Measurements from ENCODE around the gene CTAG2. TPM values are rescaled to one million over a fixed set of nuclear protein-coding genes. Genes with fewer than 3 reads are reported as not detected.

The CTAG2 gene
- total and polyA plus RNA-seq, 2 donors (not counting 3 experiments of a cell fraction or from before 2014, with no cell fraction given), result not detected

- CTCF ChIA-PET, result interaction anchor here (0.8 kb wide), 1 partner anchor 13 kb away, joined by 3 read pairs; no protein-coding TSS in a partner anchor
- POLR2A ChIA-PET, result no interaction called here
- Histone ChIP-seq H3K4me2 (ENCODE audit: insufficient read depth, low read length) (no peak overlapping the region), H4K20me1 (replicated peaks; ENCODE audit: control insufficient read depth, extremely low read depth, insufficient read depth, low read length) (no peaks in the 10 kb centered on the region), H3K36me3 (ENCODE audit: control insufficient read depth in 2 of 2, extremely low read depth in 1 of 2, insufficient read depth in 2 of 2, low read length in 2 of 2) (no peaks in the 10 kb centered on the region), H3K4me1 (ENCODE audit: control insufficient read depth, extremely low read depth, insufficient read depth, low read length) (no peaks in the 10 kb centered on the region), H3K9me1 (replicated peaks; ENCODE audit: control insufficient read depth, extremely low read depth, insufficient read depth, low read length) (no peaks in the 10 kb centered on the region), H3K9me3 (replicated peaks; ENCODE audit: control insufficient read depth, insufficient read depth, low read length) (no peaks in the 10 kb centered on the region), H3K27ac (ENCODE audit: insufficient read depth, low read depth, low read length) (no peak overlapping the region), H3K4me3 (replicated peaks in 1 of 3; ENCODE audit: insufficient read depth in 1 of 3, low read depth in 1 of 3, low read length in 3 of 3) (no peak overlapping the region), H3K9ac (replicated peaks; ENCODE audit: extremely low read depth, insufficient read depth, low read length) (no peak overlapping the region), H3K79me2 (ENCODE audit: control insufficient read depth, insufficient read depth, low read length) (no peaks in the 10 kb centered on the region), H3K27me3 (ENCODE audit: control insufficient read depth in 2 of 2, insufficient read depth in 2 of 2, low read length in 2 of 2) (no peaks in the 10 kb centered on the region), H2AFZ (ENCODE audit: low read depth, low read length) (no peak overlapping the region)
- DNase-seq (ENCODE audit: low read depth, low spot score), result no peak
- BruUV-seq (replicated peaks), result no TSS peak
- FAIRE-seq, result no peak
- intact Hi-C loops (cut with micrococcal nuclease), result no loop called here
- TF ChIP-seq MAX (IDR thresholded peaks at IDR 0.05; ENCODE audit: insufficient read depth, insufficient read length), result no peak
- no peak for TF ChIP-seq POLR2AphosphoS5 (IDR thresholded peaks at IDR 0.05; ENCODE audit: insufficient read depth, low read depth, low read length)
- TF ChIP-seq FOS (IDR thresholded peaks at IDR 0.05; ENCODE audit: borderline replicate concordance, insufficient read depth, low read length), result no peak
- no peak for TF ChIP-seq EZH2 (IDR thresholded peaks at IDR 0.05; ENCODE audit: borderline replicate concordance, low read depth, low read length, severe bottlenecking)
- no peak for TF ChIP-seq GATA2 (IDR thresholded peaks at IDR 0.05; ENCODE audit: insufficient read depth, insufficient read length, low read depth, low read length)
- no peak for TF ChIP-seq JUN (IDR thresholded peaks at IDR 0.05; ENCODE audit: borderline replicate concordance, insufficient read depth, insufficient read length, low read depth)
- no peak for TF ChIP-seq POLR2A (IDR thresholded peaks at IDR 0.05; ENCODE audit: low read depth, low read length)
- no peak for TF ChIP-seq MYC (IDR thresholded peaks at IDR 0.05; ENCODE audit: low read depth, low read length)
- TF ChIP-seq CTCF (IDR thresholded peaks at IDR 0.05; ENCODE audit: extremely low read depth in 1 of 2, insufficient read depth in 1 of 2, low read depth in 1 of 2, low read length in 2 of 2), result no peak
- dilution Hi-C loops (cut with MboI; ENCODE audit: extremely low pct_ligation_motif_present, low sequenced_read_pairs), result no loop called here
Observed at GRCh38 chrX:154655346-154655745, 2.0 kb upstream of the CTAG2 start.
